UCSD-AML1 (cell line): ENCODE data around the gene SERPINB2.
"Not testable (repeated sequence)": the region's sequence is repeated elsewhere in the genome, so short reads cannot be mapped to it uniquely, and the experiment has no call there.

Experiments
- DNase-seq: peaks from one replicate; lab custom pipeline; 2025; ENCODE audit not compliant: unreplicated experiment; lab: John Stamatoyannopoulos, UW

Gene SERPINB2

GRCh38 chr18:63930773-63931354 lies 43.4 kb downstream of the SERPINB2 start:
- no peak for DNase-seq

- DNase-seq, result peak; percentile 80
These were observed 48.8 kb downstream of the SERPINB2 start for GRCh38 chr18:63936156-63936931.

GRCh38 chr18:63936932-63937393 lies 49.5 kb downstream of the SERPINB2 start:
- no peak for DNase-seq

- DNase-seq, result no peak
These were observed 52.5 kb downstream of the SERPINB2 start for GRCh38 chr18:63940008-63940407.

GRCh38 chr18:63940543-63941050 lies 53.1 kb downstream of the SERPINB2 start:
- DNase-seq, result not testable (repeated sequence)

- no peak for DNase-seq
These were observed 59.7 kb downstream of the SERPINB2 start for GRCh38 chr18:63947051-63947790.

- no peak for DNase-seq
These were observed 61.7 kb downstream of the SERPINB2 start, which contains the start of gene HMSD for GRCh38 chr18:63949068-63949737. HMSD (plus strand) TSS chr18:63949301; CDS start chr18:63953456, 4,155 bp downstream.

GRCh38 chr18:63951302-63951705 lies 63.8 kb downstream of the SERPINB2 start:
- no peak for DNase-seq
